Ovary (tissue), 9 donors: ENCODE data around the gene ILKAP. TPM values are rescaled to one million over a fixed set of nuclear protein-coding genes. Genes with fewer than 3 reads are reported as not detected.

Experiments
- DNase-seq, 5 donors: peaks; one replicate each; pipeline ENCODE4 v3.0.0-alpha.2; 2019 to 2020
- H3K27ac ChIP-seq, 2 donors: fragments of 200-600 bp; one replicate each; pipeline versions ENCODE4 v1.5.1 to v1.8.0; 2019 to 2022
- H3K27me3 ChIP-seq: fragments of 200-600 bp; one replicate; pipeline ENCODE4 v1.8.0; 2022
- H3K36me3 ChIP-seq: fragments of 200-600 bp; sonication (generic); one replicate; pipeline ENCODE4 v1.5.1; 2019
- H3K4me1 ChIP-seq: one replicate; pipeline ENCODE4 v1.8.1; 2013; ENCODE audit warnings: mild to moderate bottlenecking, moderate library complexity; ENCODE audit not compliant: insufficient read depth
- H3K4me3 ChIP-seq: fragments of 200-600 bp; sonication (generic); one replicate; pipeline ENCODE4 v1.5.1; 2017
- H3K9me3 ChIP-seq, 2 donors: fragments of 200-600 bp in 1 of 2; sonication (generic) in 1 of 2; one replicate each; pipeline versions ENCODE4 v1.5.1 to v1.8.1; 2013 to 2019; ENCODE audit warnings: mild to moderate bottlenecking in 1 of 2, moderate library complexity in 1 of 2
- EP300 ChIP-seq: sonication (generic); formaldehyde crosslinking; IDR thresholded peaks from one replicate; pipeline ENCODE4 v1.6.1; 2017; ENCODE audit warnings: antibody characterized with exemption
- POLR2A ChIP-seq: fragments of 450-650 bp; IDR thresholded peaks from one replicate; pipeline ENCODE4 v1.6.1; 2017; ENCODE audit warnings: antibody characterized with exemption, mild to moderate bottlenecking, moderate library complexity
- WGBS, 3 donors: extraction: QIAGEN DNeasy Blood & Tissue Kit in 1 of 3; methylation state at CpG; one replicate each; pipeline versions ENCODE4 v1.1.5 to v1.1.7; 2013 to 2017; 5-methylcytosine and 5-hydroxymethylcytosine counted together
- intact Hi-C, 4 donors: fragments of 100-400 bp; cut with DNase I; formaldehyde crosslinking; loops; one replicate each; pipeline versions ENCODE4 v1.11.0 to v1.15.1; 2022 to 2023
- polyA plus RNA-seq, 2 donors: library from polyadenylated mRNA; stranded (reverse); fragments of 200-250 nt in 1 of 2; fragments of 350-450 nt in 1 of 2; fragmentation: Illumina TruSeq in 1 of 2; extraction: RNeasy Lipid Tissue Mini Kit (QIAGEN cat#74804) in 1 of 2; gene quantifications; one replicate each; pipeline ENCODE4 v1.2.3, GENCODE V29; 2013 to 2014
- total RNA-seq, 7 donors: library from RNA; depleted of rRNA in 2 of 7; stranded (reverse); fragments of >200 nt in 2 of 7; fragmentation: NEBNext Ultra II Directional in 3 of 7; extraction: Animal tissue kit (Norgen Biotek cat#: 25700) in 3 of 7; gene quantifications; one replicate each; pipeline versions ENCODE4 v1.1.0 to v1.2.4, GENCODE V29; 2016 to 2023
- TF ChIP-seq, protein P1 (sequence below), 3 donors: fragments of 450-650 bp in 2 of 3; fragments of 200-600 bp in 1 of 3; IDR thresholded peaks; one replicate each; pipeline versions ENCODE4 v1.5.1 to v1.8.0; 2016 to 2022; ENCODE audit warnings: antibody characterized with exemption in 3 of 3, mild to moderate bottlenecking in 1 of 3
- donor health status: DM: no; HTN: no; CAD: no; lungs with moderate emphysema.
- donor health status: DM: no; HTN: no; CAD: no.
- donor health status: Bipolar disorder and iron deficiency.
- donor health status: DM: yes; HTN: yes; CAD: no.
- donor health status: DM: no; HTN: no; CAD: no.
- donor health status: DM: yes; HTN: yes; CAD: no.

Gene ILKAP
- total and polyA plus RNA-seq, 9 donors: 28.4 to 54.9 (median 38.9) TPM

DNA sequence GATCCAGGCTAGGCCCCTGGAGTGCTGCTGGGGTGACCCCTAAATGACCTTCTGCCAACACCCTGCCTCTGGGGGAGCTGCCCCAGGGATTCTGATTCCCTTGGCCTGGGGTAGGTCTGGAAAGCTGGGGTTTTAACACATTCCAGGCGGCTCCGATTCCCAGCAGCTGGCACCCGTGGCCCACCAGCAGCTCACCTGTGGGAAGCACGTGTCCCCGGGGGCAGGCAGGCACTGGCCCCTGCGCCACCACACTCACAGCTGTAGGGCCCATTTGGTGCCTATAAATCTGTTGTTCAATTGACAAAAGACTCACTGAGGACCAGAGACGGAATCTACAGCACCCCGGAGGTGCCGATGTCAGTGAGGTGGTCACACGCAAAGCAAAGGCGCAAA lies 69.1 kb downstream of the ILKAP start:
- Histone ChIP-seq H3K4me1 (no peaks in the 10 kb centered on the region), H3K27ac (no peak overlapping the region), H3K4me3 (no peak overlapping the region), H3K36me3 (no peaks in the 10 kb centered on the region), H3K27me3 (no peaks in the 10 kb centered on the region), H3K9me3 (no peaks in the 10 kb centered on the region)
- no peak for DNase-seq
- 84 to 87% (median 85%) methylated on average over 11 of the region's 11 CpGs for whole genome bisulfite sequencing, 3 donors
- intact Hi-C loops: no loop called here
- no peak for TF ChIP-seq EP300
- TF ChIP-seq, protein P1, sequence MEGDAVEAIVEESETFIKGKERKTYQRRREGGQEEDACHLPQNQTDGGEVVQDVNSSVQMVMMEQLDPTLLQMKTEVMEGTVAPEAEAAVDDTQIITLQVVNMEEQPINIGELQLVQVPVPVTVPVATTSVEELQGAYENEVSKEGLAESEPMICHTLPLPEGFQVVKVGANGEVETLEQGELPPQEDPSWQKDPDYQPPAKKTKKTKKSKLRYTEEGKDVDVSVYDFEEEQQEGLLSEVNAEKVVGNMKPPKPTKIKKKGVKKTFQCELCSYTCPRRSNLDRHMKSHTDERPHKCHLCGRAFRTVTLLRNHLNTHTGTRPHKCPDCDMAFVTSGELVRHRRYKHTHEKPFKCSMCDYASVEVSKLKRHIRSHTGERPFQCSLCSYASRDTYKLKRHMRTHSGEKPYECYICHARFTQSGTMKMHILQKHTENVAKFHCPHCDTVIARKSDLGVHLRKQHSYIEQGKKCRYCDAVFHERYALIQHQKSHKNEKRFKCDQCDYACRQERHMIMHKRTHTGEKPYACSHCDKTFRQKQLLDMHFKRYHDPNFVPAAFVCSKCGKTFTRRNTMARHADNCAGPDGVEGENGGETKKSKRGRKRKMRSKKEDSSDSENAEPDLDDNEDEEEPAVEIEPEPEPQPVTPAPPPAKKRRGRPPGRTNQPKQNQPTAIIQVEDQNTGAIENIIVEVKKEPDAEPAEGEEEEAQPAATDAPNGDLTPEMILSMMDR (IDR thresholded peaks at IDR 0.05): no peak
- TF ChIP-seq POLR2A: no peak

DNA sequence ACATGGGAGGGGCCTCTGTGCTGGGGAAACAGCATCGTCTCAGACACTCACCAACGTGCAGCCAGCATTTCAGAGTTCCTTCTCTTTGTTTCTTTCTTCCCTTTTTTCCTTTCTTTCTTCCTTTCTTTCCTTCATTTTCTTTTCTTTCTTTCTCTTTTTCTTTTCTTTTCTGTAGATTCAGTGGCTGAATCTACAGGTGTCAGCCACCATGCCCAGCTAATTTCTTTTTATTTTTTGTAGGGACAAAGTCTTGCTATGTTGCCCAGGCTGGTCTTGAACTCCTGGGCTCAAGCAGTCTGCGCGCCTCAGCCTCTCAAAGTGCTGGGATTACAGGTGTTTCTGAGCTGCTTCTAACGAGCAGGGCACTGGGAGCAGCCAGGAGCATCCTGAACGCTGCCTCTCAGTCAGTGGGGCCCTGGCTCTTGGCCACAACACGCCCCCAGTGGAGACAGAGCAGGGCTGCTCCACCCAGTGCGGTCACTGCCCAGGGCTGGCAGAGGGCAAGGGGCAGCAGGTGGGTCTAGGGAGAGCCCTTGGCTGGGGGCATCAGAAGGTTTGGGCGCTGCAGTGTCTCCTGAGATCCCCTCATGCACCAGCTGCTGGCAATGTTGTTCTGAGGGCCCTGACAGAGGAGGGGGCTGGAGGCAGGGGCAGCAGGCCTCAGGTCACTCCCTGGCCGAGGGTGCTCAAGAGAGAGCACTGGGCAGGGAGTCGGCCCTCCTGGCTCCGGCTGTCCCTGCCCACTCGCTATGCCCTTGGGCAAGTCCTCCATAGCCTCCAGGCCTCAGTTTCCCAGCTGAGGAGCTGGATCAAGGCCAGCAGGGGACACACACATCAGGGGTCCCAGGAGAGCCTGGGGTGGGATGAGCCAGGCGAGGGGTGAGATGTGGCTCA lies 69.7 kb downstream of the ILKAP start:
- H3K4me3 ChIP-seq: no peak overlapping the region
- no peak overlapping the region for H3K27ac ChIP-seq
- H3K27me3 ChIP-seq: no peaks in the 10 kb centered on the region
- DNase-seq: no peak
- intact Hi-C loops: no loop called here
- TF ChIP-seq, protein P1 (IDR thresholded peaks at IDR 0.05): no peak
- no peak for TF ChIP-seq POLR2A
- no peak for TF ChIP-seq EP300
- 68 to 69% (median 68%) methylated on average over 12 to 14 of the region's 14 CpGs for WGBS, 3 donors
- no peaks in the 10 kb centered on the region for H3K36me3 ChIP-seq
- no peaks in the 10 kb centered on the region for H3K9me3 ChIP-seq
- no peaks in the 10 kb centered on the region for H3K4me1 ChIP-seq

DNA sequence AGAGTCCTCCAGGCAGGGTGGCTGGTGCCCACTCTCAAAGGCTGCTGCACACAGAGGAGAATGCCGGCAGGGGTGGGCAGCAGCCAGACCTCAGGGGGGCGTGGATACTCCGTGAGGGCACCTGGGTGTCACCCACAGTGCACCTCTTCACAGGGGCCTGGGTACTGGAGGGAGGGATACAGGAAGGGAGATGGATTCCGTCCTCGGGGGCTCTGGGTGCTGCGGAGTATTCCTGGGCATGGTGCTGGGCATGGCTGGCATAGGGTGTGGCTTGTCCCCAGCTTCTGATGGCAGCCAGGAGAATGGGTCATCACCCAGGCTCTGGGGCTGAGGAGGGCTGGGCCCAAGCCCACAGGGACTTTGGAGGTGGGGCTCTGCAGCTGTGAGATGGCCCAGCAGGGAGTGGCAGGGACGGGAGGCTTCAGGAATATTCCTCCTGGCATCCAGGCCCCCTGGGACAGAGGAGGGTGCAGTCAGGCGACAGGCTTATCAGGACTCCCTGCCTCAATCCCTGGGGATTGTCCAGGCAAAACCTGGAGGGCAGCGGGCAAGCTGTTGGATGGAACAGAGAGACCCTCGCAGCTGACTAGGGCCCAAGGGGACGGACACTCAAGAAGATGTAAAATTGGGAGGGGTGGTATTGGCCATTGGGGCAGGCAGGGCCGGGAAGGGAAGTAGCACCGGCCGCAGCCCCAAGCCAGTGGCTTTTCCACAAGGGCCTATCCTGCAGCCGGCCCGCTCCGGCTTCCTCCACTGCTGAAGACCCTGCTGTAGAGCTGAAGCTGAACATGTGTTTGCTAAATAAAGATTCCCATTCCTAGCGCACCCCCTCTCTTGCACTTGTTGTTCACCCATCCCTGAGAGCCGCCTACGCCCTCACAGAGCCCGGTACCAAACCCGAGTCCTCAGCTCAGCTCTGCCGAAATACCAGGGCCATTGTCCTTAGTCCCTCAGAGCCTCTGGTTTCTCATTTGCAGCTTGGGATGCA lies 70.7 kb downstream of the ILKAP start:
- Histone ChIP-seq H3K36me3 (no peaks in the 10 kb centered on the region), H3K9me3 (no peaks in the 10 kb centered on the region), H3K27me3 (no peaks in the 10 kb centered on the region), H3K4me3 (no peak overlapping the region), H3K4me1 (no peaks in the 10 kb centered on the region), H3K27ac (no peak overlapping the region)
- TF ChIP-seq EP300: no peak
- TF ChIP-seq, protein P1 (IDR thresholded peaks at IDR 0.05): no peak
- TF ChIP-seq POLR2A: no peak
- WGBS, 3 donors: 87 to 92% (median 89%) methylated on average over 21 to 23 of the region's 23 CpGs
- intact Hi-C loops: no loop called here
- no peak for DNase-seq

DNA sequence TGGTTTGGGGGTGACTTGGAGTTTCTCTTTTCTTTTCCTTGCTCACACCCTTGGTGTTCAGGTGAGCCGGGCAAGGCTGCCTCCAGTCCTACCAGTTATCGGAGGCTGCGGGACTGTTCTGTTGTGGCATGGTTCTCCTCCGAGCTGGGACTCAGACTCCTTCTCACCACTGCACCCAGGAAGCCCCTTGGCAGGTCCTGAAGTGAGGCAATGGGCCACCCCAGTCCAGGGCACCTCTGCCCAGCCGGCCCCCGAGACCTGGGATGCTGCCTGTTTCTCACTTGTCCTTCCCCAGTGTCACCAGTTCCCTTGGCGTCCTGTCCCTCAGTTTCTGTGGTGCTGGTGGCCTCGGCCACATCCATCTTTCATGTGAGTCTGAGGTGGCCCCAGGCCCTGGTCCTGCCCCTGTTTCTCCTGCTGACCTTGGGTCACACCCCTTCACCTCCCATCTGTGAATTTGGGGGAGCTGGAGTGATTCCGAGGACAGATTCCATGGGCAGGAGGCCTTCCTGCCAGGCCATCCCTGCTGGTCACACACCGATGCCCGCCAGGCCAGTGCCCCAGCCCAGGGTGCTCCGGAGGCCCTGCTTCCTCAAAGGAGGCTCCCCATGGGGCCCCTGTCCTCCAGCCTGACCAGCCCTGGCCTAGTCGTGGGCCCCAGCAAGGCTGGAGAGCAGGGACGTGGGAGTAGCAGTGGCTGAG lies 71.6 kb downstream of the ILKAP start:
- Histone ChIP-seq H3K27ac (no peak overlapping the region), H3K4me3 (no peak overlapping the region), H3K9me3 (no peaks in the 10 kb centered on the region), H3K27me3 (no peaks in the 10 kb centered on the region), H3K4me1 (peaks cover 6% of the 10 kb centered on the region), H3K36me3 (no peaks in the 10 kb centered on the region)
- TF ChIP-seq POLR2A: no peak
- TF ChIP-seq, protein P1 (IDR thresholded peaks at IDR 0.05): no peak
- TF ChIP-seq EP300: no peak
- no peak for DNase-seq
- intact Hi-C loops: no loop called here
- 88 to 89% (median 88%) methylated on average over 14 of the region's 14 CpGs for WGBS, 3 donors
